Islet precursor cell (in vitro differentiated cells): Measurements from ENCODE around the gene SPG11.
"Not testable (repeated sequence)": the region's sequence is repeated elsewhere in the genome, so short reads cannot be mapped to it uniquely, and the experiment has no call there.

Experiments used
- DNase-seq: peaks from one replicate; pipeline ENCODE4 v3.0.0-alpha.2; 2018

The SPG11 gene

GRCh38 chr15:44603126-44603525 lies 60.3 kb downstream of the SPG11 start:
- DNase-seq = no peak

- no peak for DNase-seq
Measured at GRCh38 chr15:44598892-44599291, 64.6 kb downstream of the SPG11 start.

GRCh38 chr15:44598066-44598465 lies 65.4 kb downstream of the SPG11 start:
- no peak for DNase-seq

GRCh38 chr15:44596511-44597010 lies 66.9 kb downstream of the SPG11 start:
- DNase-seq = no peak

- DNase-seq = no peak
Measured at GRCh38 chr15:44595656-44596510, 67.6 kb downstream of the SPG11 start.

- DNase-seq = no peak
Measured at GRCh38 chr15:44595246-44595645, 68.2 kb downstream of the SPG11 start.

GRCh38 chr15:44593042-44593736 lies 70.3 kb downstream of the SPG11 start:
- no peak for DNase-seq

- no peak for DNase-seq
Measured at GRCh38 chr15:44591326-44591725, 72.1 kb downstream of the SPG11 start.

GRCh38 chr15:44588541-44588940 lies 74.9 kb downstream of the SPG11 start:
- DNase-seq = no peak

- no peak for DNase-seq
Measured at GRCh38 chr15:44585633-44586032, 77.8 kb downstream of the SPG11 start.

- DNase-seq = peak; percentile 69
Measured at GRCh38 chr15:44584162-44584749, 79.2 kb downstream of the SPG11 start.

GRCh38 chr15:44580105-44580504 lies 83.4 kb downstream of the SPG11 start:
- no peak for DNase-seq

- no peak for DNase-seq
Measured at GRCh38 chr15:44574734-44575133, 88.7 kb downstream of the SPG11 start.

- no peak for DNase-seq
Measured at GRCh38 chr15:44573386-44573785, 90.1 kb downstream of the SPG11 start.

GRCh38 chr15:44570361-44570760 lies 93.1 kb downstream of the SPG11 start:
- DNase-seq = no peak

GRCh38 chr15:44569316-44569715 lies 94.1 kb downstream of the SPG11 start:
- DNase-seq = no peak

- DNase-seq = no peak
Measured at GRCh38 chr15:44568338-44568737, 95.1 kb downstream of the SPG11 start.

- no peak for DNase-seq
Measured at GRCh38 chr15:44566155-44566540, 97.3 kb downstream of the SPG11 start.

GRCh38 chr15:44565387-44566154 lies 97.9 kb downstream of the SPG11 start:
- no peak for DNase-seq

- not testable (repeated sequence) for DNase-seq
Measured at GRCh38 chr15:44560926-44561325, 102.5 kb downstream of the SPG11 start.

- no peak for DNase-seq
Measured at GRCh38 chr15:44554934-44555723, 108.3 kb downstream of the SPG11 start.

- no peak for DNase-seq
Measured at GRCh38 chr15:44550734-44551133, 112.7 kb downstream of the SPG11 start.
